Activated CD4-positive, CD25-positive, alpha-beta regulatory T cell treated with anti-CD3 and anti-CD28 coated beads, Interleukin-2, amount 50 U/mL, for 72 hours (primary cell): ENCODE results near the gene SOX21.
"Not testable (repeated sequence)": the region's sequence is repeated elsewhere in the genome, so short reads cannot be mapped to it uniquely, and the experiment has no call there.

Experiments
- DNase-seq: peaks from one replicate; pipeline ENCODE4 v3.0.0; 2021

SOX21 gene

DNA sequence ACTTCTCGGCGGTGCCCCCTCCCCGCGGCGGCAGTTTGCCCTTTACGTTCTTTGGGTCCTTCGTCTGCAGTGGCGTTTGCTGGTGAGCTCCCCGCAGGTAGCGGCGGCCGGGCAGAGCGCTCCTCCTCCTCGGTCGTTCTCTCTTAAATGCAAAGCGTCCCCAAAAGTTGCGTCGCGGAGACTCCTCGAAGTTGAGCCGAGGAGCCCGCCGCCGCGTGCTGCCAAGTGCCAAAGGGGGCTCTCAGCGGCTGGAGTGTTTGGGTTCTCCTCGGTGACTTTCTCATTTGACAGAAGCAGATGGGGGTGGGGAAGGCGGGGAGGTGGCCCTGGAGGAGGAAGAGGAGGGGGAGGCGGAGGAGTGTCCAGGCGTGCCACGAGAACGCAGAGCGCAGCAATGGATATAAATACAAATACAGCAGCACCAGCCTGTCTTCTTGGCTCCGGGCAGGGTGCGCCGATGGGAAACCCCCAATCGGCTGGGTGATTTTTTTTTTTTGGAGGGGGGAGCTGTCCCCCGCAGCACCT lies at the start of gene SOX21:
TSS of gene SOX21 (minus strand) at position 259 of the 525 bp plus-strand sequence. CDS start 496 bp downstream, outside the sequence.
- no peak for DNase-seq

DNA sequence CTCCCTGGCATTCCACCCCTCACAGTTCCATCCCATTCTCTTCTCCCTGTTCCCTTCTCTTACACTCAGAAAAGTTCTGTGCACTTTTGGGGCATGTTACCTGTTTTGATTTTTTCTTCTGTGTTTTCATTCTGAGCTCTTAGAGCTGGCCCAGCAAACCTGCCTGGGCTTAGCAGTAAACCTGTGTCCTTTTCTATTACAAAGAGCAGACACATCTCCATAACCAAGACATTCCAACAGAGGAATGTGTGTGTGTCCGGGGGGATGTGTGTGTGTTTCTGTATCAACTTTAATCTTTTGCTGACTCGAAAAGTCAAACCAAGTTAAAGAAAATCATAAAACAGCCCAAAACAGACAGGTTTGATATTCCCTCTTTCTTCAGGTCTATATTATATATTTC lies 49.1 kb upstream of the SOX21 start:
- no peak for DNase-seq

DNA sequence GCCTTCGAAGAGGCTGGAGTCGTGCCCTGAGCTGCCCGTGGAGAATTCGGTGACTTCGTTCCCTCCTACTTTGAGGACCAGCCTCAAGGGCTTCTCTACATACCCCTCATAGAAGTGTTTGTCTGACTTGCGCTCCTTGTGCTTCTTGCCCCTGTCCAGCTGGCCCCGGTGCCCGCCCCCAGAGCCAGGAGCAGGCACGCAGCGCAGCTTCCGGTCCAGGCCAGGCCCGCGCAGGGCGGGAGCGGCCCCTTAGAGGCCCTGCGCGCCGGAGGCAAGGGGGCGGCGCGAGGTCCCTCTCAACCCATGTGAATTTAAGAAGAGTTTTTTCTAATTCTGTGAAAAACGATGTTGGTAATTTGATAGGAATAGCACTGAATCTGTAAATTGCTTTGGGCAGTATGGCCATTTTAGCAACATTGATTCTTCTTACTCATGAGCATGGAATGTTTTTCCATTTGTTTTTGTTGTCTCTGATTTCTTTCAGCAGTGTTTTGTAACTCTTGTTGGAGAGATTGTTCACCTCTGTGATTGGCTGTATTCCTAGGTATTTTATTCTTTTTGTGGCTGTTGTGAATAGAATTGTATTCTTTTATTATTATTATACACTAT lies 46.9 kb upstream of the SOX21 start:
- DNase-seq = no peak

DNA sequence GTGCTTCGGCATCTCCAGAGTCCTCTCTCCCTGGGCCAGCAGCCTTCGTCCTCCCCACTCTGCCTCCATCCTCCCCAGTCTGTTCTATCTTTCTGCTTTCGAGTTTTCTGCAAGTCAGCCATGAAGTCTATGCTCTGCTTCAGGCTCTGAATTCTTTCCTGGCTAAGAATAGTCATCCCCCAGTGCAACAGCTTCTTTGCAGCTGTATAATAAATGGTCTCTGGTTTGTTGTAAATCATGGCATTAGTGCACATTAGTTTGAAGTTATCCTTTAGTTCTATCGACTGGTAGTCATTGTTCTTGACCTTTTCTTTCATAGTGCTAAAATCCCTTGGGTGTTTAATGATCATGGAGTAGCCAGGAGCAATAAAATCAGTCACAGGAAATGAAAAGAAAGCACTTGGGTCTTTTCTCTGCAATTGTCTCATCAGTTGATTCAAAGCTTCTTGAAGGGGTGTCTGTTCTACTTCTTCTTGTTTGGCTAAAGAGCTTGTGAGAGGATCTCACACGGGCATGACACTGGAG lies 46.2 kb upstream of the SOX21 start:
- DNase-seq = no peak

DNA sequence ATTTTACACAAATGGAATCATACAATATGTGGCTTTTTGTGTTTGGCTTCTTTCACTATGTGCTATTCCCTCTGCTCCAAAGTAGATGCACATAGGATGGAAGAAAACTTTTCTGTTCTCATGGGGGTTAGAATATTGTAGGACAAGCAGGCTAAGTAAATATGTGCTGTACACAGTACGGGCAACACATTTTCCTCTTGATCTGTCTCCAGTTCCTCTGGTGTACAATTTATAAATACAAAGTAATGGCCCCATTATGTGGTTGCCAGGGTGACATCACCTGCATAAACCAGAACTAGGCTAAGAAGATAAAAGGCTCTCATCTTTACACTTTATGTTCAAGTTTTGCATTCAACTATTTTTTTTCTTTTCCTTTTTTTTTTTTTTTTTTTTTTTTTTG lies 41.0 kb upstream of the SOX21 start:
- DNase-seq = no peak

DNA sequence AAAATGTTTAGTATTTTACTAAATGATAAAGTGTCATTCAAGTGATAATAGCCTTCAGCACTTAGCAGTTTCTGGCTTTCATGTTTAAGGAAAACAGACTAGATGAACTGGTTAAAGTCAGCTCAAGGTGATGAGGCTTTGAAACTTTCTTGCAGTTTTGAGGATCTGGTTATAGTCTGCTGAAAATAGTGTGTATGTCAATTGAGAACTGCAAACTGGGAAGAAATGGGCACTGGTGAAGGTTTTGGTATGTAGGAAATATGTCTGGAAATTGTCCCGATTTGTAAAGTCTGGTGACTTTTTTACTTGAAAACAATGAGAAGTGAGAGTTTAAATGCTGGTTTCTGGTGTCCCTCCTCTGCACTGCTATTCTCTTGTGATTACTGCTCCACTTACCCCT lies 36.8 kb upstream of the SOX21 start:
- DNase-seq = no peak

DNA sequence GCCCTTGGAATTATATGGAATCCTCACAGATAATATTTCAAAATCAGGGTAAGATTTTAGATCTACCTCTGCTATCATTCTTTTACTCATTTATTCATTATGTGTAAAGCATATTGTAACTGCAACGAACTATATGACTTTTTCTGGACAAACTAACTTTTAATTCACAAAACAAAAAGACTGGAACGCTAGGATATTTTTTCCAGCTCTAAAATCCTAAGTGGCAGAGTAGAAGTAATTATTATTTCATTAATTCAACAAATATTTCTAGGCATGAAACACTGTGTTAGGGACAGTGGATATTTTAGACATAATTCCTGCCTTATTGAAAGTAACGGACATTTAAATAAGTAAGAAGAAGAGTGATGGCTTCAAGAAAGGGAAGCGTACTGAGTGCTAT lies 26.9 kb upstream of the SOX21 start:
- no peak for DNase-seq

DNA sequence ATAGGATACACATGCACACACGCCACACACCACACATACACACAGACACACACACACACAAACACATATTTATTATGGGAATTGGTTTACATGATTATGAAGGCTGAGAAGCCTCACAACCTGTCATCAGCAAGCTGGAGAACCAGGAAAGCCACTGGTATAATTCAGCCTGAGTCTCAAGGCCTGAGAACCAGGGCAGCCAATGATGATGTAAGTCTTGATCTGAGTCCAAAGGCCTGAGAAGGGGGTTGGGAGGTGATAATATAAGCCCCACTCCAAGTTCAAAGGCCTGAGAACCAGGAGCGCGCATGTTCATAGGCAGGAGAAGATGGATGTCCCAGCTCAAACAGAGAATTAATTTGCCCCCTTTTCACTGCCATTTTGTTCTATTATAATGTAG lies 18.7 kb upstream of the SOX21 start:
- no peak for DNase-seq

DNA sequence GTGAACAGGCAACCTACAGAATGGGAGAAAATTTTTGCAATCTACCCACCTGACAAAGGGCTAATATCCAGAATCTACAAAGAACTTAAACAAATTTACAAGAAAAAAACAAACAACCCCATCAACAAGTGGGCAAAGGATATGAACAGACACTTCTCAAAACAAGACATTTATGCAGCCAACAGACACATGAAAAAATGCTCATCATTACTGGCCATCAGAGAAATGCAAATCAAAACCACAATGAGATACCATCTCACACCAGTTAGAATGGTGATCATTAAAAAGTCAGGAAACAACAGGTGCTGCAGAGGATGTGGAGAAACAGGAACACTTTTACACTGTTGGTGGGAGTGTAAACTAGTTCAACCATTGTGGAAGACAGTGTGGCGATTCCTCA lies 17.6 kb upstream of the SOX21 start:
- not testable (repeated sequence) for DNase-seq

DNA sequence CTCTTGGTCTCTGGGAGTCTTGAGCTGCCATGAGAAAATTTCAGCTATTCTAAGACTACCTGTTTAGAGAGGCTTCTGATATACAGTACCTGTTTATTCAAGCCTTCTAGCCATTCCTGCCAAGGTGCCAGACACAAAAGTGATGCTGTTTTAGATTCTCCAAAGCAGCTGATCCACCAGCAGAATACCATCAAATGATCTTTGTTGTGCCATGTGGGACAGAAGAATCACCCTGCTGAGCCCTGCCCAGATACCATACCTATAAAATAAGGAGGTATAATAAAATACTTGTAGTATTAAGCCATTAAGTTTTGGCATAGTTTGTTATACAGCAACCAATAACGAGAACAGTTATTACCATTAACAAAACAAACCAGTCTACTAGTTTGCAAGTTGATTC lies 14.1 kb upstream of the SOX21 start:
- DNase-seq = no peak

DNA sequence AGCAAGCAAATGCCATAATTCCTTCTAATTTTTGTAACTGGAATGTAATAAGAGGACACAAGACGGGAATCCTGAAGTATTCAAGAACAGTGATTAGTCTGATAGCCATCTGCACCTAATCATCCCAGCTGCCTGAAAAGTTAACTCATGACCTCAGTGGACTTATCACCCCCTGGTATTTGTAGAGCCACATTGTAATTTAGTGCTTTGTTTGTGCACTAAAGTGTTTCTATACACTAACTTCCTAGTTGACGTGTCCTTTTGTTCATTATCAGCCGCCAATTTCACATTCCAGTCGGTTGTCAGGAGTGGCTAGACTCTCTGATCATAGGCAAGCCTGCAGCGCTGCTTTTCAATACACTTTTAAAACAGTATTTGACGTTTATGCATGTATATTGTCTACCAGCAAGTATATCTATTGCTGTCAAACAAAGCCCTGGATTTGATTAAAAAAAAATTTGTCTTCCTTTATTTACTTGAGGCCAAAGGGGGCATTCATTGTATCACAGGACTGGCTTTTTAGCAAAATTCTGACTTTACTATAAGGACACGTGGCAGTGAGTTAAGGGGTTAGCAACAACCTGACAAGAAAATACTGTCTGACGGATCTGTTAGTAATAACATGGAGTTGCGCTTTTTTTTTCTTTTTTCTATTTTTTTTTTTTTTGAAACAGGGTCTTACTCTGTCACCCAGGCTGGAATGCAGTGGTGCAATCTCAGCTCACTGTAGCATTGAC lies 10.4 kb upstream of the SOX21 start:
- no peak for DNase-seq

DNA sequence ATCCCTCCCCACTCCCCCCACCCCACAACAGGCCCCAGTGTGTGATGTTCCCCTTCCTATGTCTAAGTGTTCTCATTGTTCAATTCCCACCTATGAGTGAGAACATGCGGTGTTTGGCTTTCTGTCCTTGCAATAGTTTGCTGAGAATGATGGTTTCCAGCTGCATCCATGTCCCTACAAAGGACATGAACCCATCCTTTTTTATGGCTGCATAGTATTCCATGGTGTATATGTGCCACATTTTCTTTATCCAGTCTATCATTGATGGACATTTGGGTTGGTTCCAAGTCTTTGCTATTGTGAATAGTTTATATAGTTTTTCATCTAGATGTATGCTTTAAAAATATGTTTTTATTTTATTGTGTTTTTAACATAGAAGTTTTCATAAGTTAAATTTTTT lies 6.4 kb upstream of the SOX21 start:
- not testable (repeated sequence) for DNase-seq

DNA sequence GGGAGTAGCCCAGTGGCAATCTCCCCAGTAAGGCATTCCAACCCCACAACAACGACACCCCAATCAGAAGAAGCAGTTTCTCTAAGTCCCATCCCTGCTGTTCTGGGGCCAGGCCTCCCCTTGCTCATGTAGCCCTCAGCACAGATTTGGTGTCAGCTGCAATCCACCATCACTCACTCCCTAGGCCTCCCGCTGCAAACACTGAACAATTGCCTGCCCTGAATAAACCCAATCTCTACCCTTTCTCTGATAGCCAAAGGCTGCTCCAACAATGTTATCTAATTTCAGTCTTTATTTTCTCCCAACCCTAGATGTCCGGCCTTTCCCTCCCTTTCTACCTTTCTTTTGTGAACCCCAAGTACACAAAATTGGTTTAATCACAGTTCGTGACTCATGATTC lies 5.6 kb upstream of the SOX21 start:
- DNase-seq = no peak

DNA sequence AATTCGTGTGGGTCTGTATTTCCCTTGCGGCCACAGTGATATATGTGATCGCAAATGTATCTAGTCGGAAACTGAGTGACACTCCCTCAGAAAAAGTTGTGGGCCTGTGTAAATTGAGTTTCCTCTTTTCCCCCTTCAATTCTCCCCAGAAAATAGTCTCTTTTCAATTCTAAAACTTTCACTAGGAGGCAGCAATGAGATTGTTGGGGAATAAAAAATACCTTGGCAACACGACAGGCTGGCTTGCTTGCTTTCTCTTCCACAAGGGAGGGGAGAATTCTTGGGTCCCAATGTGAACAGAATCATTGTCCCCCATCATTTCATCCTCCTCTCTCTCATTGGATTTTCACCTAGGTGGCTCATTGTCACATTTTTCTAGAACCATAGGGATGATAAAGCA lies 3.7 kb upstream of the SOX21 start:
- DNase-seq = no peak

DNA sequence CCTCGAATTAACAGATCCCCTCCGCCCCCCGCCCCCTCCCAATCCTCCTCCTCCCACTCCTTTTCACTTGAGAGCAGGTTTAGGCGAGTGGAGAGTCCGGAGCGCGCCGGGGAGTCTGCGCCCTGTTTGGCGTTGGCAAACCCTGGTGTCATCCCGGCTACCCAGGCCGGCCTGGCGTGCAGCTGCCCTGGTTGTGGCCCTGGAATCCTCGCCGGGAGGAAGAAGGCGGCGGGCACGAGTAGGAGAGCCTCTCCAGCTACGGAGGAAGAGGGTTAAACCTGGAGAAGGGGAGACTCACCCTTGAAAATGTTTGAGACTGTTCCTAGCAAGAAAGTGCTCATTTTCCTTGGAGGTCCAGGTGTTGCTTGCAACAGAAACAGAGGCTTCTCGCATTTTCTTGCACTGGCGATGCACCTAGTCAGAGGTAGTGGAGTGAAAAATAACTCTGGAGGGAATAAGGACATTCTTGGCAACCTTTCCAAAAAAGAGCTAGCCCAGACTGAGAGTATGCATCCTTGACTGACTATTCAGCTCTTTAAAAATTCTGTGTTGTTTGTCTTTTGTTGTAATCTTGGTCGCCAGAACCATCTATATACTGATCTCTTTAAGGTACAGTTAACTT lies 1.3 kb upstream of the SOX21 start:
- DNase-seq = no peak

DNA sequence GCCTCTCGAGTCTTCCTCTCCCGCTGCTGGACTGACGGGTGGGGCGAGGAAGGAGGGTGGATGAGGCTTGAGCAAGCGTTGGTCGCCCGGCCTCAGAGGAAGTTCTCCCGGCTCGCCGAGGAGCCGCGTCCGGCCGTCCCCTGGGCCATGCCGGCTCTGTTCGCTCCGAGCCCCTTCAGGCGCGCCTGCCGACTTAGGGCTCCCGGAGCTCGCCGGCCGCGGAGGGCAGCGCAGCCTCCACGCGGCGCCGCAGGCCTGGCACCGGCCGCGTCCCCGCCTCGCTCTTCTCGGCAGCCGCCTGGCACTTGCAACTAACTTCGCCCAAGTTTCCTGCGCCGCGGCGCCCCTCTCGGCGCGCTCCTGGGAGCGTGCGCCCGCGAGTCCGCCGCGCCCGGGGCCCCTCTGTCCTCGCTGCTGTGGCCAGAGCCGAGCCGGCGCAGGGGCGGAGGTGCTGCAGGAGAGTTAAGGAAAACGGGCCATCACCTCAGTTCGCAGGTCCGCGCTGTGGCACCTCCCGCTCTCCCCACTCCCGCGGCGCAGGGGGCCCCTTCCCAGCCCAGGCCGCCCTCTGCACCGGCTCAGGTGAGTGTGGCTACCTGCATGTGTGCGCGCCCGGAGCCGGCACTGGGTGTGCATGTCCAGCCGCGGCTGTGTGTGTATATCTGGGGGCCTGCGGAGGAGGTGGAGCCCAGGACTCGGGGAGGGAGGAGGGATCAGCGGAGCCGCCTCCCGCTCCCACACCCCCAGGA lies 641 bp upstream of the SOX21 start:
- DNase-seq = no peak

DNA sequence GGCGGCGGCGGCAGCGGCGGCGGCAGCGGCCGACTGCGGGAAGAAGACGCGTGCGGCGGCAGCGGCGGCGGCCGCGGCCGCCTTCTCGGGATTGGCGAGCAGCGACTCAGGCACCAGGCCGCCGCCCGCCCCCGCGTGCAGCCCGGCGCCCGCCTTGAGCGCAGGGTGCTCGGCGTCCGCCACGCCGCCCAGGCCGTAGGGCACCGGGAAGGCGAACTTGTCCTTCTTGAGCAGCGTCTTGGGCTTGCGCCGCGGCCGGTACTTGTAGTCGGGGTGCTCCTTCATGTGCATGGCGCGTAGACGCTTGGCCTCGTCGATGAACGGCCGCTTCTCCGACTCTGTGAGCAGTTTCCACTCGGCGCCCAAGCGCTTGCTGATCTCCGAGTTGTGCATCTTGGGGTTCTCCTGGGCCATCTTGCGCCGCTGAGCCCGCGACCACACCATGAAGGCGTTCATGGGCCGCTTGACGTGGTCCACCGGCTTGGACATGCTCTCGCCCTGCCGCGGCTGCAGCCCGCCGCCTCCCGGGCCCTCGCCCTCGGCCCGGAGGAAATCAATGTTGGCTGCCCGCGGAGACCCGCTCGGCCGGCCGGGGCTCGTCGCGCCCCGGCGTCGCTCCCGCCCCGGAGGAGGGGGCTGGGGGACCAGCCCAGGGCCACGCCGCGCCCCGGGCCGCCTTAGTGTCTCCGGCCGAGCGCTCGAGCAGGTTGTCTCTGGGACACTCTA lies 621 bp downstream of the SOX21 start:
- no peak for DNase-seq

DNA sequence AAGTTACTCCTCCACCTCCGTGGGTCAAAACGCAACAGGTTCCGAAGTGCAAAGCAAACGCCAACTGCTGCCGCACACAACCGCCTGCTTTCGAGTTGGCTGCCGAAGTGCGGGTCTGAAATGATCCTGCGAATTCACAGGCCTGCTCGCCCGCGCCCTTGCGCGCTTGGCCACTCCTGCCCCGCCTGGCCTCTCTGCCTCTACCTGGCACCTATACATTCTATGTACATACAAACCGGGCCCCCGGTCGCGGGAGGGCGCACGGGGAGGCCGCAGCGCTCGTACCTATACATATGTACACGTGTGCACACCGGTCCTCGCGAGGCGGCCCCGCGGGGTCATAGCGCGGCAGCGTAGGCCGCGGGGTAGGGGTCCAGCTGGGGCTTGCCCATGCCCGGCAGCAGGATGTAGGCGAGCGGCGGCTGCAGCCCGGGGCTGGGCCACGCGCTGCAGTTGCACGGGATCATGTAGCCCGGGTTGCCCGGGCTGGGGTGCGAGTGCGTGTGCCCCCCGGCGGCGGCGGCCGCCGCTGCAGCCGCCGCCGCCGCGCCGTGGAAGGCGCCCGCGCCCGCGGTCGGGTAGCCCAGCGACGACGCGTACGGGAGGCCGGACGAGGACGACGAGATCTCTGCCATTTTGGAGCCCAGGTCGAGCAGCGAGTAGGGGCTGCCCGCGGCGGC lies 1.3 kb downstream of the SOX21 start:
- no peak for DNase-seq

DNA sequence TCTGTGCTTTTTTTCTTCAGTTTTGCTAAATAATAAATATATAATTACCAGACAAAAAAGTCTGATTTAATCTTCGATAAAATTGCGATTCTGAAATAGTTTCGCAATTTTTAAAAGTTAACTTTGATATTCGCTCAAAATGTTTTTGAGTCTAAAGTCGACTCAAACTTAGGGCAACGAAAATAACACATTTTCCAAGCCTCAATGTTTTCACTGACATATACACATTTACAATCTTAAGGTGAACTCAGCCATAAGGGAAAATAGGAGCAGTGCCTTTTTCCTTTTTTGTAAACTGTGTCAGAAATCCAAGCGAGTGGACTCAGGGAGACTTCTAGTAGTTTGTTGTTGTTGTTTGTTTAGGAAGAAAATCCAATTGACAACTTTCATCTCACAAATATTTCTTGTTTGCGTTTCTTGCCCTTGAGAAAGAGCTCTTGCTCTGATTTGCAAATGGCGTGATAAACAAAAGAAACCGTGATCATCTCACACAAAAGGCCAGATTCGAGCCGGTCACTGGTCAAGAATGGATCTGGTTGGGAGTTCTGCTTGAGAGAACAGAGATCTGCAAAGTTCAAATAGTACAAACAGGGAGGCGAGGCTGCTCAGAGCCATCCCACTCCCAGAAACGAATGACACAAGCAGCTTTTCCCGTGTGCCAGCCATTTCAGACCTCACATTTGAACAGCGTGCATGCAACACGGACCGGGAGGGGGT lies 2.1 kb downstream of the SOX21 start:
- no peak for DNase-seq

DNA sequence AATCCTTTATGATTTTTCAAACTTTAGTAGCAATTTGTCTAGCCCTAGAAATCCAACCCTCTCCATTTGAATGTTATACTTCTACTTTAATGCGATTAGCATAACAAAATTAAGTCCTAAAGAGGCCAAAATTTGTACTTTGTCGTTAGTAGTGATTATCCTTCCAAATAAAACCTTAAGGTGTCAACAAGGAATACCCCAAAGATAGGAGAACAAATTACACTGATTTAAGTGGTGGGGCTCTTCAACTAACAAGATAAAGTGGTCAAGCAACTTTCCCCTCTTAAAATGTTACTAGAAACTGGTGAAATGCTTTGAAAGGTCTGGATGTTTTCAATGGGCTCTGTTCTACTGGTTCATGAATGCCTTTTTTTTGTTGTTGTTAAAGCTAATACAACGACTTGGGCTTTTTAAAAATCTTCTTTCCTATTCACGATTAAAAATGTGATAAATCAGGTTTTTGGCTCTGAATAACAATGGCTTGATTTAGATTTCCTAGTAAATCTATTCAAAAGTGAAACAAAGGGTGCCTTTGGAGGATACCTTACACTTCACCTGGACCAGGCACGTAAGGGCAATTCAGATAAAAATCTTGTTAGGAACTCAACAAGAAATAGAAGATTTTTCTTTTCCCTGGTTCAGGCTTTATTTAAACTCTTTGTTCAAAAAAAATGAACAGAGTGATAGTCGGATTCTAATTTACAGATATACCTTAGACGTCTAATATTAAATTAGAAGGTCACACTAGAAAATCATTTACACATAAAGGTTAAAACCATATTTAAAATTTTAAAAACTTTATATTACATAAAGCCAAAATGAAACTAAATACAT lies 3.1 kb downstream of the SOX21 start:
- no peak for DNase-seq
